PFSK-1 (cell line): ENCODE measurements around the gene GNPTAB.

ENCODE experiments used
- FOXP2 ChIP-seq: optimal IDR thresholded peaks from 2 replicates; pipeline ENCODE3; 2011; ENCODE audit warnings: borderline replicate concordance, control low read depth, inconsistent platforms; ENCODE audit not compliant: insufficient read depth; ENCODE audit errors: extremely low read length, extremely low read depth
- POLR2AphosphoS5 ChIP-seq: IDR thresholded peaks from 2 replicates; pipeline ENCODE4 v1.6.1; 2012; ENCODE audit warnings: low read depth, mild to moderate bottlenecking, control low read depth, low read length, moderate library complexity
- REST ChIP-seq, 2 experiments: IDR thresholded peaks; 2 replicates each; pipeline versions ENCODE4 v1.6.1 to v1.8.0; 2011 to 2012; ENCODE audit warnings: low read depth in 2 of 2, low read length in 2 of 2, control low read depth in 1 of 2, inconsistent platforms in 1 of 2, mild to moderate bottlenecking in 1 of 2, moderate library complexity in 1 of 2; ENCODE audit not compliant: insufficient read depth in 1 of 2
- SIN3A ChIP-seq: IDR thresholded peaks from 2 replicates; pipeline ENCODE4 v1.6.1; 2012; ENCODE audit warnings: mild to moderate bottlenecking, low read length, moderate library complexity, borderline replicate concordance; ENCODE audit not compliant: insufficient read depth
- TAF1 ChIP-seq: IDR thresholded peaks from 2 replicates; pipeline ENCODE4 v1.6.1; 2012; ENCODE audit warnings: low read length, control low read depth, borderline replicate concordance; ENCODE audit not compliant: insufficient read depth

Gene GNPTAB

GRCh38 chr12:101743242-101743641, 87.5 kb downstream of the GNPTAB start:
- TF ChIP-seq SIN3A: no peak
- TF ChIP-seq FOXP2: no peak

GRCh38 chr12:101740980-101741379, 89.8 kb downstream of the GNPTAB start:
- TF ChIP-seq POLR2AphosphoS5: no peak
- no peak for TF ChIP-seq TAF1
- TF ChIP-seq SIN3A: no peak

- TF ChIP-seq FOXP2 (no peak), TAF1 (no peak), REST (IDR thresholded peaks at IDR 0.05; ENCODE audit: insufficient read depth in 1 of 2, low read depth in 2 of 2, low read length in 2 of 2) (no peak), SIN3A (no peak), POLR2AphosphoS5 (no peak)
Observed at GRCh38 chr12:101740566-101740965, 90.2 kb downstream of the GNPTAB start.

GRCh38 chr12:101738920-101739665, 91.7 kb downstream of the GNPTAB start, which contains the start of gene SYCP3:
Gene SYCP3, minus strand, starts transcription at chr12:101739462. Its CDS starts 1,527 bp downstream, at chr12:101737935.
- TF ChIP-seq SIN3A (no peak), POLR2AphosphoS5 (no peak), TAF1 (no peak), REST (IDR thresholded peaks at IDR 0.05; ENCODE audit: insufficient read depth in 1 of 2, low read depth in 2 of 2, low read length in 2 of 2) (no peak), FOXP2 (no peak)

GRCh38 chr12:101737476-101737875, 93.3 kb downstream of the GNPTAB start:
- no peak for TF ChIP-seq SIN3A
- TF ChIP-seq POLR2AphosphoS5: no peak
- no peak for TF ChIP-seq REST (IDR thresholded peaks at IDR 0.05; ENCODE audit: insufficient read depth in 1 of 2, low read depth in 2 of 2, low read length in 2 of 2)
- no peak for TF ChIP-seq TAF1
- TF ChIP-seq FOXP2: no peak

GRCh38 chr12:101733166-101733565, 97.6 kb downstream of the GNPTAB start:
- TF ChIP-seq FOXP2 (no peak), TAF1 (no peak), REST (IDR thresholded peaks at IDR 0.05; ENCODE audit: insufficient read depth in 1 of 2, low read depth in 2 of 2, low read length in 2 of 2) (no peak), SIN3A (no peak), POLR2AphosphoS5 (no peak)
